HL-60 (cell line): ENCODE measurements around the gene TPP1.

Experiments used
- POLR2AphosphoS5 ChIP-seq: IDR thresholded peaks from 2 replicates; pipeline ENCODE4 v1.6.1; 2012; ENCODE audit warnings: low read depth
- TF ChIP-seq, protein P1 (sequence below): IDR thresholded peaks from one replicate; pipeline ENCODE4 v1.5.1; 2011; ENCODE audit warnings: low read length, control low read depth, inconsistent platforms; ENCODE audit not compliant: insufficient read depth
- TF ChIP-seq, protein P2 (sequence below): IDR thresholded peaks from 2 replicates; pipeline ENCODE4 v1.6.1; 2012; ENCODE audit warnings: low read depth; ENCODE audit not compliant: insufficient replicate concordance

DNA sequence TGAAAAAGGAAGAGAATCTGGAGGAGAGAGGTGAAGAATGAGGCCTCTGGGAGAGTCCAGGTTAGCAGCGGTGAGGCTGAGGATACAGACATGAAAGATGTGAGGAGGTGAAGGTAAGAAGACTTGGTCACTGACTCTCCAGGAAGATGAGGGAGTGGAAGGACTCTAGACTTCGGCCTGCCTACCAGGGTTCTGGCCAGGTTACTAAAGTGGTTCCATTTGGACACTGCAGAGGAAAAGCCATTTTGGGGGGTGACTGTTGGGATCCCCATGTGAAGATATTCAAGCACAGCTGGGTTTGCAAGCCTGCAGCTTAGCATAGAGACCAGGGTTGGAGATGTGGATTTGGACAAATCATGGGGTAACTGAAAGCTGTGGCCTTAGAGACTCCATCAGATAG is 28.6 kb upstream of the TPP1 start:
- TF ChIP-seq, protein P1, sequence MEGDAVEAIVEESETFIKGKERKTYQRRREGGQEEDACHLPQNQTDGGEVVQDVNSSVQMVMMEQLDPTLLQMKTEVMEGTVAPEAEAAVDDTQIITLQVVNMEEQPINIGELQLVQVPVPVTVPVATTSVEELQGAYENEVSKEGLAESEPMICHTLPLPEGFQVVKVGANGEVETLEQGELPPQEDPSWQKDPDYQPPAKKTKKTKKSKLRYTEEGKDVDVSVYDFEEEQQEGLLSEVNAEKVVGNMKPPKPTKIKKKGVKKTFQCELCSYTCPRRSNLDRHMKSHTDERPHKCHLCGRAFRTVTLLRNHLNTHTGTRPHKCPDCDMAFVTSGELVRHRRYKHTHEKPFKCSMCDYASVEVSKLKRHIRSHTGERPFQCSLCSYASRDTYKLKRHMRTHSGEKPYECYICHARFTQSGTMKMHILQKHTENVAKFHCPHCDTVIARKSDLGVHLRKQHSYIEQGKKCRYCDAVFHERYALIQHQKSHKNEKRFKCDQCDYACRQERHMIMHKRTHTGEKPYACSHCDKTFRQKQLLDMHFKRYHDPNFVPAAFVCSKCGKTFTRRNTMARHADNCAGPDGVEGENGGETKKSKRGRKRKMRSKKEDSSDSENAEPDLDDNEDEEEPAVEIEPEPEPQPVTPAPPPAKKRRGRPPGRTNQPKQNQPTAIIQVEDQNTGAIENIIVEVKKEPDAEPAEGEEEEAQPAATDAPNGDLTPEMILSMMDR = no peak
- no peak for TF ChIP-seq POLR2AphosphoS5
- TF ChIP-seq, protein P2, sequence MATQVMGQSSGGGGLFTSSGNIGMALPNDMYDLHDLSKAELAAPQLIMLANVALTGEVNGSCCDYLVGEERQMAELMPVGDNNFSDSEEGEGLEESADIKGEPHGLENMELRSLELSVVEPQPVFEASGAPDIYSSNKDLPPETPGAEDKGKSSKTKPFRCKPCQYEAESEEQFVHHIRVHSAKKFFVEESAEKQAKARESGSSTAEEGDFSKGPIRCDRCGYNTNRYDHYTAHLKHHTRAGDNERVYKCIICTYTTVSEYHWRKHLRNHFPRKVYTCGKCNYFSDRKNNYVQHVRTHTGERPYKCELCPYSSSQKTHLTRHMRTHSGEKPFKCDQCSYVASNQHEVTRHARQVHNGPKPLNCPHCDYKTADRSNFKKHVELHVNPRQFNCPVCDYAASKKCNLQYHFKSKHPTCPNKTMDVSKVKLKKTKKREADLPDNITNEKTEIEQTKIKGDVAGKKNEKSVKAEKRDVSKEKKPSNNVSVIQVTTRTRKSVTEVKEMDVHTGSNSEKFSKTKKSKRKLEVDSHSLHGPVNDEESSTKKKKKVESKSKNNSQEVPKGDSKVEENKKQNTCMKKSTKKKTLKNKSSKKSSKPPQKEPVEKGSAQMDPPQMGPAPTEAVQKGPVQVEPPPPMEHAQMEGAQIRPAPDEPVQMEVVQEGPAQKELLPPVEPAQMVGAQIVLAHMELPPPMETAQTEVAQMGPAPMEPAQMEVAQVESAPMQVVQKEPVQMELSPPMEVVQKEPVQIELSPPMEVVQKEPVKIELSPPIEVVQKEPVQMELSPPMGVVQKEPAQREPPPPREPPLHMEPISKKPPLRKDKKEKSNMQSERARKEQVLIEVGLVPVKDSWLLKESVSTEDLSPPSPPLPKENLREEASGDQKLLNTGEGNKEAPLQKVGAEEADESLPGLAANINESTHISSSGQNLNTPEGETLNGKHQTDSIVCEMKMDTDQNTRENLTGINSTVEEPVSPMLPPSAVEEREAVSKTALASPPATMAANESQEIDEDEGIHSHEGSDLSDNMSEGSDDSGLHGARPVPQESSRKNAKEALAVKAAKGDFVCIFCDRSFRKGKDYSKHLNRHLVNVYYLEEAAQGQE = no peak
